NCI-H345 treated with DMSO at 0.1 percent for 48 hours (cell line): Measurements from ENCODE around the gene FOXL2.

Experiments used
- DNase-seq: peaks from one replicate; lab custom pipeline; 2025; ENCODE audit not compliant: unreplicated experiment; lab: John Stamatoyannopoulos, UW

FOXL2 gene

DNA sequence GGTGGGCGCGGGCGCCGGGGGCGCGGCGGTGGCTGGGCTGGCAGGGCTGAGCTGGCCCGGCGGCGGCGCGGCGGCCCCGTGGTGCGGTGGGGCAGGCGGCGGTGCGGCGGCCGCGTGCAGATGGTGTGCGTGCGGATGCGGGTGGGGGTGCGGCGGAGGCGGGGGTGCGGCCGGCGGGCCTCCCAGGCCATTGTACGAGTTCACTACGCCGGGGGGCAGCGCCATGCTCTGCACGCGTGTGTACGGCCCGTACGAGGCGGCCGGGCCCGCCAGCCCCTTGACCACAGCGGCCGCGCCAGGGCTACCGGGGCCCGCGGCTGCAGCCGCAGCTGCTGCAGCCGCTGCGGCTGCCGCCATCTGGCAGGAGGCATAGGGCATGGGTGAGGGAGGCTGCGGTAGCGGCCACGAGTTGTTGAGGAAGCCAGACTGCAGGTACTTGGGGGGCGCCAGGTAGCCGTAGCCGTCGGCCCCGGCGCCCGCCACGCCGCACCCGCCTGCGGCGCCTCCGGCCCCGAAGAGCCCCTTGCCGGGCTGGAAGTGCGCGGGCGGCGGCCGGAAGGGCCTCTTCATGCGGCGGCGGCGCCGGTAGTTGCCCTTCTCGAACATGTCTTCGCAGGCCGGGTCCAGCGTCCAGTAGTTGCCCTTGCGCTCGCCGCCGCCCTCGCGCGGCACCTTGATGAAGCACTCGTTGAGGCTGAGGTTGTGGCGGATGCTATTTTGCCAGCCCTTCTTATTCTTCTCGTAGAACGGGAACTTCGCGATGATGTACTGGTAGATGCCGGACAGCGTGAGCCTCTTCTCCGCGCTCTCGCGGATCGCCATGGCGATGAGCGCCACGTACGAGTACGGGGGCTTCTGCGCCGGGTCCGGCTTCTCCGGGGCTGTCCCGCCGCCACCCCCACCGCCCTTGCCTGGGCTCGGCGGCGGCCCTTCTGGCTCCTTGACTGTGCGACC lies 951 bp downstream of the FOXL2 start:
- no peak for DNase-seq

DNA sequence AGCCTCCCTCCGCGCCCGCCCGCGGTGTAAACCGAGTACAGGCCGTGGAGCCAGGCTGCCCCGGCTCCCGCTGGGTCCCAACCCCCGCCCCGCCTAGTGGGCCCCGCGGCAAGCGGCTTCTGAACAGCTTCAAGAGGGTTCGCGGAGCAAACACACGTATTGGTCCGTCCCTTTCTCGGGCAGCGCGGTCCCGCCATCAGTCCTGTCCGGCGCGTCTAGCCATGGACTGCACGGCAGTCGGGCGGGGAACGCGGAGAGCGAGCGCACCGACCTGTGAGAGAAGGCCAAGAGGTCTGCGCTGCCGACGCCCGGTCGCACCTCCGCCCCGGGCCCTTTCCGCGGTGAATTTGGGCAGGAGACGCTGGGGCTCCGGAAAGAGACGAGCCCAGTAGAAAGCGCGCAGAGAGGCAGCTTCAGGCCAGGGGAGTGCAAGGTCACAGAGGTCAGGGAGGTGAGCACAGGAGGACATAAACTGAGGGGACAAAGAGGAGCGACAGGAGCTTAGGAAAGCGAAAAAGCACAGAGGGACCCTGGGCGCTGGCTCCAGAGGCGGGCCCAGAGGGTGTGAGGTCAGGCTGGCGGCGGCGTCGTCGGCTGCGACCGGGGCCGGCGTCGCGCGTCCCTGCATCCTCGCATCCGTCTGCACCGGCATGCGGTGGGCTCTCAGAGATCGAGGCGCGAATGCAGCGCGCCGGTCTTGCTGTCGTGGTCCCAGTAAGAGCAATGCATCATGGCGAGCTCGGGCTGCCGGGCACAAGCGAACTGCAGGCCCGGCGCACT lies 1.8 kb downstream of the FOXL2 start:
- no peak for DNase-seq

DNA sequence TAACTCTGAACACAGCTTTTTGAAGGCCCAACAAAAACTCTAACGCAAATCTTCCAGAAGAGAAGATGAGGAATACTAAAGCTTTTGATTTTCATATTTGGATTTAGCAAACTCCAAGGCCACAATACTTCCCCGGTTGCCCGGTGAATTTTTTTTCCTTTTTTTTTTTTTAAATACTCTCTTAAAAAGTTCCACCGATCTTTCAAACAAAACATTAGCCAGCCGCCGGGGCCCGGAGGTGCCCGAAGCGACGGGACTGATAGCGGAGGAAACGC lies 2.3 kb downstream of the FOXL2 start:
- no peak for DNase-seq

DNA sequence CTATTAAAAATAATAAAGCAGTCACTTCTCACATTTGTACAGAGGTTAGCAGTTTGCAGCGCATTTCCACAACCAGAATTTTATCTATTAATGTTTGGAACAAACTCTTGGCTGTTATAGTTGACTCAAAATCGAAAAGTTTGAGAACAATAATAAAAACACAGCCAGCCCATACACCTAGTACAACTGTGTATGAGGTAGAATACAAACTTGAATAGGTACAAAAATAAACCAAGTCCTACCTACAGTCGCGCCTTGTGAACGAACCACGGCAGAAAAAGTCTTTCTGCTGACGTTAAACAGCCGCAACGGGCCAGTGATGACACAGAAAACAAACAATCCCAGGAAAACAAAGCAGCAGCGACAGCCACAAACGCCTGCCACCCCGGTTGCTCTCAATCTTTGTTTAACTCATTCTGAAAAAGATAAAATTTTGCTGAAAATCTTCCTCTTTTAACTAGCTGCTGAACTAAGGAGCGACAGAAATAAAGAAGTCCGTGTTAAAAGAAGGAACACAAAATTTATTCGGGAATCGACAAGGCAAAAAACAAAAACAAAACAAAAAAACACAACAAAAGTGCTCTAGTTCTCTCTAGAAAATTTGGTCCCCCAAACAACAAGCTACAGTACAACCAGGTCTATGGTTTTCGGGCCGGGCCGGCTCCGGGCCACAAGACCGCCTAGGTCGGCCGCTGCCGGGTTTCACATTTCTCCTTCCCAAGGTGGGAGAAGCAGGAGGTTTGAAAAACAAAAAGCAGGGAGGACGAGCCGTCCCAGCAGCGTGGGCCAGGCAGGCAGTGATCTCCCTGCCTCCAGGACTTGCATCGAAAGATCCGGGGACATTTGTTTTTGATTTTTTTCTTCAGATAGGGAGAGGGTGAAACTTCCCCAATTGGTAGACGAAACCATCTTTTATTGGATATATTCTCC lies 2.9 kb downstream of the FOXL2 start:
- no peak for DNase-seq

GRCh38 chr3:138942861-138943623 lies 3.9 kb downstream of the FOXL2 start:
- DNase-seq = no peak

DNA sequence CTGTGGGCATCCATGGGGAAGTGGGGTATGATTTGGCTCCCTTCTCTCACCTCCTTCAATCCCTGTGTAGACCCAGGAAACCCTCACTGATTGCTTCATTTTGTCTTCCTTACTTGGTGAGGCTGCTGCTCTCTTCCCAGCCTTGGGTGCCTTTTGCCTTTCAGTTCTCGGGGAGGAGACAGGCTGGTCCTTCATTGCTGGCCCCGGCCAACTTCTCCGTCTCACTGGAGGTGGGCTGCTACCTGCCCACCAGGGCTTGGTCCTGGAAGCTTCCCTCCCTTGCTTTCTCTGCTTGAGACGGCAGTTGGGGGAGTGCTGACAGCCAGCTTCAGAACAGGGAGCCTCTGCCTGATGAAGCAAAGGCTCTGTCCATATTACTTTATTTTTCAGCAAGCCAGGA lies 4.7 kb downstream of the FOXL2 start:
- DNase-seq = no peak

DNA sequence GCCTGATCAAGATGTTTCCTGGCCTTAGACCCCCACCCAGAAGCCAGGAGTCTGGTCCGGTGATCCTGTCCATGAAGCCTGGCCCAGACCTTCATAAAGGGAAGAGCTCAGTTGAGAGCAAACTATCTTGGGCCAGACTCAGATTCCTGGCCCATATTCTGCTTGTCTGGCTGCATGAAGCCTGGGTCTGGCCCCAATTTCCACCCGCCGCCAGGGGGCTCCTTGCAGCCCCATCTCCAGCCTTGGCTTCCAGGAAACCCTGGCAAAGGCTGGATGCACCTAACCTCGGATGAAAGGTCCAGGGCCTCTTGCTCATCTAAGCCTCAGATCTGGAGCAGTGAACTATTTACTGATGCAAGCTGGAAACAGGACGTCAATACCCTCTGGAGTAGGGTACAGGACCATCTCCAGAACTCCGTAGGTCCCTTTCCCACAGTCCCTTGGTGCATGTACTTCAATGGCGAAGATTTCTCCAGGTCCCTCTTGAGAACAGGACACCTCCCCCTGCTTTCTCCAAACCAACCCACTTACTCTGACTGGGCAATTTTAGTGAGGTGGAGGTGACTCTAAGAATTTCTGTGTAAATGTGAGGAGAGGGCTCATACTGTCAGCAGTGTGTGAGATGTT lies 5.6 kb downstream of the FOXL2 start:
- no peak for DNase-seq

GRCh38 chr3:138940446-138940845 lies 6.5 kb downstream of the FOXL2 start:
- no peak for DNase-seq

GRCh38 chr3:138939561-138940241 lies 7.2 kb downstream of the FOXL2 start:
- no peak for DNase-seq

DNA sequence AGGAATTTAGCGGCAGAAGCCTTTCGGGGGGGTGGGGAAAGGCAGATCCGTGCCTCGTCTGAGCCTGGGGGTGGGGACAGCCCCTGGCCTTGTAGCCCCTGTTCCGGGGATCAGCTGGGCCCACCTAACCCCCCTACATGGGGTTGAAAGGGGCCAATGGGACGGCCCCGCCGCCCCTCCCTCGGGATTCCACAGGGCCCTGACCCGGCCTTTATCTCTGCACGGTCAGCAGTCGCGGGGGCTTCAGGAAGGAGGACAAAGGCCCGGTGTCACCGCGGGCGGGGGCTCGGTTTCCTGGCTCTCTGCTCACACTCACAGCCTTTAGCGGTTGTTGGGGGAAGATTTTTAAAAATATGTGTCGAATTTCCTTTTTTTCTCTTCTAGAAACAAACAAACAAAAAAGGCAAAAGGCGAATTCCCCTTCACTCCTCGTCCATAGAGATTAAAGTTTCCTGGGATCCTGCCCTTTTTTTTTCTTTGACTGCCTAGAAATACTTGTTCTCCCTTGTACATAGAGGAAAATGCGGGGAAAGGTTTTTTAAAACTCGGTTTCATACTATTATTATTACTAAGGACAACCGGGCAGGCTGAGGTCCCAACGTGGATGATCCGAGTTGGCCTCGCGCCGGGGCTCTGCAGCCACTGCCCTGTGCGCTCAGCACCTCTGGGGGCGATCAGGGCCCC lies 7.9 kb downstream of the FOXL2 start:
- no peak for DNase-seq

DNA sequence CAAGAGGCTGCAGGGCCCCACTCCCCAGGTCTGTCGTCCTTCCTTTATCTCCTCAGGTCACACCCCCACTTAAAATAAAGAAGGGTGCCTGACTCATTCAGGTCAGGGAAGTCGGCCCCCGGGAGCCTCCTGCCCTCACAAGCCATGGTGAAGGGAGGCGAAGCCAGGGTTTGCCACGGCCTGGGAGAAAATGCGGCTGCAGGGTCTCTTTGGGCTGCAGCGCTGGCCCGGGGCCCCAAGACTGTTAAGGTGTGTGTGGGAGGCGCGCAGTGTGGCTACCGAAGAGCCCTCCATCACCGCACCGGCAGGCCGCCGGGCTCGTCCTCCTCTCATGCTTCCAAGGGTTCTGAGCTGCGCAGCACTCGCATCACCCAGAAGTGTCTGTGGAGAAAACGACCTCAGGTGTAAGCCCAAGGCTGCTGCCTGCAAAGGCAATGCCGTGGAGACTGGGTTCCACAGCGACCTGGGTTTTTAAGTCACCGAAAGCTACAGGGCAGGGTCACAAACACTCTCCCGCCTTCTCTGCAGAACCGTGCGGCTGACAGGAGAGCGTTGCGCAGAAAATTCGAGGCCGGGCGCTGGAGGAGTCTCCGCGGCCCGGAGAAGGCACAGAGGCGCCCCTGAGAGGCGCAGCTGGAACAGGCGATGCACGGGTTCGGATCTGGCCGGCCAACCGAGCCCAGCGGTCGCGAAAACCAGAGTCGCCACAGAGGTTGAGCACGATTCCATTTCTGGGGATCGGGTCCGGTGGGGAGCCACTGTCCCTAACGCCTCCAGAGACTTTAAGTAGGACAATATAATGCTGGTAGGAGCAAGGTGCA lies 8.7 kb downstream of the FOXL2 start:
- DNase-seq = no peak

DNA sequence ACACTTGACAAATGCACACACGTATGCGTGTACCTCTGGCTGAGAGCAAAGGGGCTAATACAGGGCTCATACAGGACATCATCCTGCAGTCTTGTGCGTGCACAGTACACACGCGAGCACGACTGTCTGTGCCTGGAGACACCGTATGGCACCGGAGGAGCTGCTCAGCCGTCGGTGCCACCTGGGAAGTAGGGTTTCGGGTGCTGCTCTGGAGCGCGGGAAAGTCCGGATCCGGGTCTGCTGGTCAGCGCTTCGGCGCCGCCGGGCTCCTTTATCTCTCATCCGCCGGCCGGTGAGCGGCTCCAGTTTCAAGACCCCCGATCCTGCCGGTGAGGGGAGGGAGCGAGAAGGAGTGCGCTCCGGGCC lies 9.3 kb downstream of the FOXL2 start:
- DNase-seq = no peak

DNA sequence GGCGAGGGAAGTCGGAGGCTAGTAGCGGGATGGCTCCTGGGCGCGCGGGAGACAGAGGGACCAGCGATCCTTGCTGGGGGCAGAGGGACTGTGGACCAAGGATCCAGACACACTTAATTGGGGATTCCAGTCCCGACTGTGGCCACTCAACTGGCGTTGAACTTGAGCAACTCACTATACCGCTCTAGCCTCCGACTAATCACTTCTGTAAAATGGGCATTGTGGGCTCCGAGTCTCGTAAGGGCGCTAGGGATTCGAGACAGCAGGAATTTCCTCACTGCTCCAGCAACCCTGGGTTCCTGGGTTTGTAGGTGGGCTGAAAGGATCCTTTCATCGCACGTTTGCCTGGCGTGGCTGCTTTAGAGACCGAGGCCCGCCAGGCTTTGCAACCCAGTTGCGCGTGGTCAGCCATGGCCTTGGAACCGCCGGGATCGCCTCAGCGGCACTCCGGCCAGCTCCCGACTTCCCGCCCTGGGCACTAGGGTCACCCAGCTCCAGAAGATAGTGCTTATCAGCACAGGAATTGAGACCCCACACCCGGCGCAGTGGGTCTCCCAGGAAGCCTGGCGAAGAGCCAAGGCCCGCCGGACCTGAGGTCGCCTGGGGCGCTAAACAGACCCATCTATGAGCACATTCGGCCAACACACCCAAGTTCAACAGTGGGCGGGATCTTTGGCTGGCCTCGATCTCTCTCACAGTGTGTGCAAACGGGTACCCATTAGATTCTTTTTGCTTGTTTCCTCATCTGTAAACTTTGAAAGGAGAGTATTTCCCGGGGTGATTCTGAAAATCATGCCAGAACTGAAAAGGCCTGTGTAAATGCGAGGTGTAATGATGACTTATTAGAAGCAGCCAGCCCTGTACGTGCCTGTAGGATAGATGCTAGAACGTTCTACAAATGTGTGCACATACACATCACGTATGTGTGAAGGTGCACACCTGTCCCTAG lies 9.9 kb downstream of the FOXL2 start:
- DNase-seq = no peak

DNA sequence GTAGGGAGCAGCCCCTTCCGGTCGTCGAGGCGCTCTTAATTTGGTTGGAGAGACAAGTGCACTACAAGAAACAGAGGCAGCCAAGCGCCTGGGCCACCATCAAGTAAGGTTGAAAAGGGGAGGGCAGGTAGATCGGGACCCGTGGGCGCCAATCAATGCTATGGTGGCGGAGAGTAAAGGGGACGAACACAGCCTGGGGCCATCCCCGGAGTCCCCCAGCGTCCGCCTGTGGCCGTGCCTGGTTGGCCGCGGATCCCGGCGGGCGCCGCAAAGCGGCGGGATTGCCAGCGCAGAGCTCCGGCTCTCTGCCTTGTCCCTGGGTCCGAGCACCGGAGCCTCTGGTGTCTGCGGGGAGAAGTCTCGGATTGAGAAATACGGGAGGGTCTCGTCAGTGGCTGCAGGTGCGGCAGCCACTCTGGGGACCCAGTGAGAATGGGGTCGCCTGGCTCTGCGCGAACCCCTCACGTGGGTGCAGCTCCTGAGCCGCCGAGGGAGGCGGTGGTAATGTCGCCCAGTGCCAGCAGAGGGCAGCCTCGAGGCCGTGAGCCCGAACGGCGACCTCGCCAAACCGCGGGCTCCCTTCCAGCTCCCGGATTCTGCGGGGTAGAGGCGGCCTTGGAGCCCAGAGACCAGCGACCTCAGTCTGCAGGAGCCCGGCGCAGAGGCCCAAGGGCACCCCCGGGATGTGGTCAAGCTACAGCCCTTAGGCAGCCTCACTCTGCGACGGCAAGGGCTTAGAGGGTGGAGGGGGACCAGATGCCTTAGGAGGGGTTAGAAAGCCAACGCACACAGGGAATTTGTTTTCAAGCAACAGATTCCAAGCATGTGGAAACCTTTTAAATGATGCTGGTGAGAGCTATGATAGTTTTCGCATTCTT lies 10.8 kb downstream of the FOXL2 start:
- DNase-seq = peak; percentile 35

DNA sequence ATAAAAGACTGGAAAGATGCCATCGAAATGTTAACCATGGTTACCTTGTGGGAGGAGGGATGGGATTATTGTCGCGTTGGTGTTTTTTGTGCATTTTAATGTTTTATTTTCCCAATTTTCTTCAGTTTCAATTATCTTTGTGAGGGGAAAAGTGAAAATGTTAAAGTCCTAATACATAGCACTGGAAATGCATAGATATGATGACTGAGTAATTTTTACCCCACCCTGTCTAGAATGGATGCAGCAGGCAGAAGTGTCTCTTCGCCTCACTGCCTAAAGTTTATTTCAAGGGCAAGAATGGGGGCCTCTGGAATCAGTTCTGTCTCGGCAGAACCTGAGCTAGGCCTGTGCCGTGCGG lies 11.5 kb downstream of the FOXL2 start:
- no peak for DNase-seq

DNA sequence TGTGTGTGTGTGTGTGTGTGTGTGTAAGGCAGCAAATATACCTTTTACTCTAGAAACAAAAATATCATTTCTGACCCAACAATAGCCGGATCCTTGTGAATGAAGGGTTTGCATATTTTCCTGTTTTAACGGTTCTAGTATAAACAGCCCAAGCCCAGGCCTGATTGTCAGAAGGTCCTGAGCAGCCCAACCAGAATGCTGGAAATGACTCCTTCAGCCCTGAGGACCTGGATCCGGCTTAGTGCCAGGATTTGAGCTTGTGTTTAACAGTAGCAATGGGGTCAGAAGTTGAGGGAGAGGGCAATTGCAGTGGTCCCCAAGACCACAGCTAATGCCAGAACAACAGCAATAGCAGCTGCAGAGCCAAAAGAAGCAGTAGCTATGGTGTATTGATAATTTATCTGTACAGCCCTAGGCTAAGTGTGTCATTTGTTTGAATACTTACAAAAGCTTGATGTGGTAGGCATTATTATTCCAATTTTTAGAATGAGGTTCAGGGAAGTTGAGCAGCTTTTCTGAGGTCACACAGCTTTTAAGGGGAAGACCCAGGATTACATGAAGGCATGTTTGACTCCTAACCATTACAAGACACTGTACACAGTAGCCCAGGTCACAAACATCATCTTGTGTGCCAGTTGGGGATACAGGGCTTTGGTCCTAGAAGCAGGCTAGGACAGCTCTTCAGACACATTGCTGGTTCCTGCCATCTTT lies 12.8 kb downstream of the FOXL2 start:
- DNase-seq = no peak
